CD4-positive, alpha-beta T cell (primary cell): Measurements from ENCODE around the gene HDAC10. TPM values are rescaled to one million over a fixed set of nuclear protein-coding genes. Genes with fewer than 3 reads are reported as not detected.

Experiments
- ATAC-seq: fragments of 200-7000 bp; cut with Tn5 transposase; one replicate; pipeline ENCODE4 v1.10.0; 2022; ENCODE audit warnings: mild to moderate bottlenecking; ENCODE audit not compliant: poor library complexity
- CTCF ChIA-PET: fragments of 350-600 bp; sonication (Branson Sonifier 250); formaldehyde crosslinking; loops from one replicate; lab custom pipeline; 2021; ENCODE audit warnings: antibody characterized with exemption, inconsistent platforms; lab: Charles Lee
- POLR2A ChIA-PET: fragments of 350-600 bp; sonication (Branson Sonifier 250); formaldehyde crosslinking; loops from one replicate; lab custom pipeline; 2021; ENCODE audit warnings: antibody characterized with exemption, inconsistent platforms; lab: Charles Lee
- DNase-seq, 14 experiments: peaks; one replicate each; pipeline ENCODE4 v3.0.0-alpha.2; 2013 to 2020; ENCODE audit warnings: mixed read lengths in 2 of 14
- H3K27ac ChIP-seq, 2 donors: one replicate each; pipeline versions ENCODE4 v1.5.1 to v1.7.0; 2013; ENCODE audit warnings: low read length in 2 of 2, low read depth in 1 of 2, mild to moderate bottlenecking in 1 of 2
- H3K27me3 ChIP-seq, 2 experiments: 1 replicate in 1 of 2; 2 replicates in 1 of 2; pipeline versions ENCODE4 v1.6.1 to v1.7.0; 2013; ENCODE audit warnings: low read length in 2 of 2, control low read depth in 1 of 2, mild to moderate bottlenecking in 1 of 2, moderate library complexity in 1 of 2; ENCODE audit not compliant: insufficient read depth in 2 of 2, control insufficient read depth in 1 of 2
- H3K36me3 ChIP-seq: one replicate; pipeline ENCODE4 v1.6.1; 2013; ENCODE audit warnings: low read length, control low read depth; ENCODE audit not compliant: insufficient read depth
- H3K4me1 ChIP-seq: one replicate; pipeline ENCODE4 v1.6.1; 2013; ENCODE audit warnings: low read length, control low read depth; ENCODE audit not compliant: insufficient read depth
- H3K4me3 ChIP-seq: one replicate; pipeline ENCODE4 v1.5.1; 2013; ENCODE audit warnings: mild to moderate bottlenecking, low read length, moderate library complexity
- H3K9me3 ChIP-seq, 2 experiments: 1 replicate in 1 of 2; 2 replicates in 1 of 2; pipeline versions ENCODE4 v1.6.1 to v1.7.0; 2013; ENCODE audit warnings: low read length in 2 of 2, mild to moderate bottlenecking in 2 of 2, control low read depth in 1 of 2, moderate library complexity in 1 of 2; ENCODE audit not compliant: control insufficient read depth in 1 of 2, insufficient read depth in 1 of 2
- H3K27ac Mint-ChIP-seq: one replicate; pipeline ENCODE4 v1.8.0; 2020; ENCODE audit warnings: mixed read lengths
- H3K27me3 Mint-ChIP-seq: one replicate; pipeline ENCODE4 v1.8.0; 2021; ENCODE audit warnings: mixed read lengths
- H3K36me3 Mint-ChIP-seq: one replicate; pipeline ENCODE4 v1.8.0; 2021; ENCODE audit warnings: low read depth, mixed read lengths
- H3K4me1 Mint-ChIP-seq: one replicate; pipeline ENCODE4 v1.8.0; 2021; ENCODE audit warnings: low read depth, mixed read lengths
- H3K4me3 Mint-ChIP-seq: one replicate; pipeline ENCODE4 v1.8.0; 2020; ENCODE audit warnings: mild to moderate bottlenecking, mixed read lengths
- H3K9me3 Mint-ChIP-seq: one replicate; pipeline ENCODE4 v1.8.0; 2020; ENCODE audit warnings: mixed read lengths
- CTCF ChIP-seq: fragments of 200-600 bp; IDR thresholded peaks from one replicate; pipeline ENCODE4 v1.8.0; 2022; ENCODE audit warnings: antibody characterized with exemption, mild to moderate bottlenecking
- intact Hi-C, 2 experiments: fragments of 100-400 bp; cut with DNase I in 1 of 2; cut with micrococcal nuclease in 1 of 2; formaldehyde crosslinking; loops; one replicate each; pipeline versions ENCODE4 v1.15.1 to v1.9.0; 2023 to 2025; cut with DNase I, micrococcal nuclease
- total RNA-seq, 174 experiments: library from RNA in 2 of 174; stranded (reverse) in 2 of 174; gene quantifications; one replicate each; pipeline ENCODE4 v1.2.3 and lab custom pipeline; 2021 to 2026

HDAC10 gene
- total RNA-seq, 2 experiments from 2014 or later: 87.3 to 88.7 TPM

DNA sequence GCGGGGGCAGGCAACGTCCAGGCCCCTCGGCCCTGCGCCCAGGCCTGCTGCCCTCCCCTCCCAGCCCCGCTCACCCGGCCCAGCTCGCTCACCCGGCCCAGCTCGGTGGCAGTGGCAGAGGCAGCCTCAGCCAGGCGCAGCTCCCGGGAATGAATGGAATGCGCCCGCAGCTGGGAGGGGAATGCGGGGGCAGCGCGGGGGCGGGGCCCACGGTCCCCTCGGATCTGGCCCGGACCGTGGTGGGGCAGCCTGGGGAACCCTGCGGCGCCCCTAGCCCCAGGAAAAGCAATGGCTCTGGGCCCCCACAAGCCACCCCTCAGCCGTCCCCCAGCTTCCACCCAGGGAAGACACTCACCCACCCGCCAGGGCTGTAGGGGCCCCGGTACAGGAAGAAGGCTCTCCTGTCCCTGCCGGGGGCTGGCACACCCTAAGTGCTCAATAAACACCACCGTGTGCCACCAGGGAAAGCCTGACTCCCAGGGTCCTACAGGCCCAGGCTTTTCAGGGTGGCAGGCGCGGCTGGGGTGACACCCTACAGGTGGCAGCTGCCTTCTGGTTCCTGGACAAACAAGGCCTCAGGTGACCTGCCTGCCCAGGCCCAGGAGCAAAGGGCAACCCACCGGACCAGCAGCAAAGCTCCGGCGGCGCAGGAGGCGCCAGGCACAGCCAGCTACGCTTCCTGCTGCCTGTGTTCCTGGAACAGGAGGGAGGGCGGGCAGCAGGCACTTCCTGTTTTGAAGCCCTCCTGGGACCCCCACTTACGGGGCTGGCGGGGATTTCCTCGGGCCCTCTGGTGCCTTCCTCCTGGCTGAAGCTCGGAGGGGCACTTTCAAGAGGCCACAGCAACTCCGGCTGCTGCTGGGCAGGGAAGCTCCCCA is 42.6 kb upstream of the HDAC10 start:
- peaks cover 34 to 44% of the 10 kb centered on the region in 2 experiments for H3K27me3 ChIP-seq
- ChIA-PET POLR2A (no interaction called here), CTCF (interaction anchor here (1.4 kb wide), 1 partner anchor 18 kb away, joined by 6 read pairs; no protein-coding TSS in a partner anchor)
- Mint-ChIP-seq H3K27ac (no peak overlapping the region), H3K4me1 (no peaks in the 10 kb centered on the region), H3K9me3 (no peaks in the 10 kb centered on the region), H3K4me3 (no peak overlapping the region), H3K36me3 (no peaks in the 10 kb centered on the region), H3K27me3 (peaks cover 39% of the 10 kb centered on the region)
- H3K36me3 ChIP-seq: no peaks in the 10 kb centered on the region
- DNase-seq (no peak), ATAC-seq (no peak)
- intact Hi-C loops: no loop called here
- TF ChIP-seq CTCF: no peak
- peaks cover 0 to 18% of the 10 kb centered on the region in 2 experiments for H3K9me3 ChIP-seq
- no peak overlapping the region for H3K4me3 ChIP-seq
- H3K27ac ChIP-seq: no peak overlapping the region
- H3K4me1 ChIP-seq: peaks cover 7% of the 10 kb centered on the region

- H3K4me3 Mint-ChIP-seq: no peak overlapping the region
- DNase-seq (no peak), ATAC-seq (no peak)
- Histone ChIP-seq H3K36me3 (no peaks in the 10 kb centered on the region), H3K9me3 (peaks cover 0 to 18% of the 10 kb centered on the region in 2 experiments), H3K4me1 (peaks cover 7% of the 10 kb centered on the region), H3K27me3 (peaks cover 30 to 38% of the 10 kb centered on the region in 2 experiments), H3K4me3 (no peak overlapping the region), H3K27ac (no peak overlapping the region)
- no peaks in the 10 kb centered on the region for H3K36me3 Mint-ChIP-seq
- ChIA-PET CTCF (no interaction called here), POLR2A (no interaction called here)
- TF ChIP-seq CTCF: no peak
- intact Hi-C loops: no loop called here
- no peaks in the 10 kb centered on the region for H3K9me3 Mint-ChIP-seq
- no peak overlapping the region for H3K27ac Mint-ChIP-seq
- H3K27me3 Mint-ChIP-seq: peaks cover 31% of the 10 kb centered on the region
- H3K4me1 Mint-ChIP-seq: no peaks in the 10 kb centered on the region
Measured at GRCh38 chr22:50292643-50293440, 41.8 kb upstream of the HDAC10 start.

DNA sequence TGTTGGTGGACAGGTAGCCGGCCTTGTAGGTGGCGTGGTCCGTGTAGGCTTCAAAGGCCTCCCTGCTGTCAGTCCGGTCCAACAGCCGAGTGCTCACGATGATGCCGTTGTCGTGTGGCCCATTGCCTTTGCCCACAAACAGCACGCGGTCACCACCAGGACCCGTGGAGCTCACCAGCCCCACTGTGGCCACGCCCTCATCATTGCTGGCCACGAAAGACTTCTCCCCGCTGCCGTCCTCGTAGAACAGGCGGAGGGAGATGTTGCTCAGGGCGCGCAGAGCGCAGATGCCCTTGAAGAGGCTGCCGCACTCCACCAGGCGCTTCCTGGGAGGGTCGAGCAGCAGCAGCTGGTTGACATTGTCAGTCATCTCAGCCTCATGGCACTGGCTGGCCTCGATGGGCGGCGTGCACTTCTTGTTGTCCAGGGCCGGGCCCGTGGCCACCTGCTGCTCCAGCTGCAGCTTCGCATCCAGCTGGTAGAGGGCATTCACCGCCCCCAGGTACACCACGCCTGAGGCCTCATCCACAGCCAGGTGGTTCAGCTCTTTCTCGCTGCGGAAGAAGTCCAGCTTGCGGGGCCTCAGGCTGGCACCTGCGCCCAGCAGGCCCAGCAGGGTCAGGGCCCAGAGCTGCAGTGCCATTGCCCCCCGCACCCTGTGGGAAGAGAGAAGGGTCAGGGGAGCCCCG is 39.0 kb upstream of the HDAC10 start:
- Mint-ChIP-seq H3K27ac (no peak overlapping the region), H3K4me3 (no peak overlapping the region), H3K27me3 (peaks cover 19% of the 10 kb centered on the region), H3K36me3 (no peaks in the 10 kb centered on the region), H3K9me3 (no peaks in the 10 kb centered on the region), H3K4me1 (no peaks in the 10 kb centered on the region)
- no peak for DNase-seq
- H3K4me3 ChIP-seq: no peak overlapping the region
- CTCF ChIA-PET: no interaction called here
- H3K4me1 ChIP-seq: peaks cover 7% of the 10 kb centered on the region
- POLR2A ChIA-PET: no interaction called here
- intact Hi-C loops: no loop called here
- no peak for TF ChIP-seq CTCF
- peaks cover 24 to 38% of the 10 kb centered on the region in 2 experiments for H3K27me3 ChIP-seq
- no peak for ATAC-seq
- H3K27ac ChIP-seq: no peak overlapping the region
- peaks cover 0 to 18% of the 10 kb centered on the region in 2 experiments for H3K9me3 ChIP-seq
- H3K36me3 ChIP-seq: no peaks in the 10 kb centered on the region
